GM19238 (cell line): ENCODE data around the gene ZBTB40.

Source experiments
- DNase-seq: peaks from one replicate; pipeline ENCODE4 v3.0.0; 2011; ENCODE audit warnings: low spot score; ENCODE audit not compliant: insufficient read length

ZBTB40 gene

DNA sequence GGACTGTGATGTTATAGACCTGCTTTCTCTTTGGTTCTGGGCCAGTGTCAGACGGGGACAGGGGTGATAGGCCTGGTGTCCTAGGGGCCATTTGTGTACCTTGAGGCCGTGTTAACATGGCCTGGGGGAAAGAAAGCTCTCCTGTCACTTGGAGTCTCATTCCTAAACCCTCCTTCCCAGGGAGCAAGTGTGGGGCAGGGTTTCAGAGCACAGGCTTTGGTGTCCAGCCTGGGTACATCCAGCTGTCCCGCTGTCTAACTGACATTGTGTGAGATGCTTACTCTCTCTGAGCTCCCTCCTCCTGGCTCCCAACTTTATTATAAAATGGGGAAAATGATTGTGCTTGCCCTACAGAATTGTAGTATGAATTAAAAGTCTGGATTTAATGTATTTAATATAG, 79.1 kb downstream of the ZBTB40 start:
- no peak for DNase-seq

DNA sequence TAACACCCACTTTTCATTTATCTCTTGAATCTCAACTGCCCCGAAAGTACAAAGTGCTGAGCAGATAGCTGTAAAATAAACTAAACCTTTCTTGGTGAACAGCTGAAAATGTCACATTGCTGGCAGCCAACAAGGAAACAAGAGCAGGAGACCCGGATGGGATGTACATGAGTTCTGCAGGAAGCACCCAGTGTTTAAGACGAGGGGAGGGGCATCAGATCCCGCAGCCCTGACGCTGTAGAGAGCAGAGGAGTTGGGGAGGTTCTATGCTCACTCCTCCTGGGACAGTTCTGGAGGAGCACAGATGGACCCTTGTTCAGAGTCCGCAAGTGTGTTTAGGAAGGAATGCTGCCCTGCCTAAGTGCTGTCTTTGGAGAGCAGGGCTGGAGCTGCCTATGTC, 79.6 kb downstream of the ZBTB40 start:
- no peak for DNase-seq

- no peak for DNase-seq
Measured at GRCh38 chr1:22533244-22533895, 81.7 kb downstream of the ZBTB40 start.

DNA sequence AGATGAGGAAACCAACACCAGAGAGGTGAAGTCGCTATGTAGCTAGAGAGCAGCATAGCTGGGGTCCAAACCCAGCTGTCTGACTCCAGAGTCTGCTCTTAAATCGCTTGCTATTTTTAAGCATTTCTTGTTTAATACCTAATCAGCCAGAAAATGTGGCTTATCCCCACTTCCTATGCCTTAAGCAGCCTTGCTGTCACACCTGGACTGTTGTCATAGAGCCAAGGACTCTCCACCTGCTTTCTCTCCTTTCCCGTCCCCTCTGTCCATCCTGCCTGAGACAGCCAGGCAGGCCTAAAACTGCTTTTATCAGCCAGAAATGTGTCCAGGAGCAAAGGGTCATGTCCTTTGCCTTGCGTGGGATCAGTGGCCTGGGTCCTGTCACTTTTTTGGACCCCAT, 83.3 kb downstream of the ZBTB40 start:
- DNase-seq, result no peak

- no peak for DNase-seq
Measured at GRCh38 chr1:22535399-22535798, 83.7 kb downstream of the ZBTB40 start.

- no peak for DNase-seq
Measured at GRCh38 chr1:22536506-22536905, 84.9 kb downstream of the ZBTB40 start.

- no peak for DNase-seq
Measured at GRCh38 chr1:22537441-22538139, 85.9 kb downstream of the ZBTB40 start.

- DNase-seq, result no peak
Measured at GRCh38 chr1:22539510-22540118, 88.0 kb downstream of the ZBTB40 start.

GRCh38 chr1:22540337-22540736, 88.7 kb downstream of the ZBTB40 start:
- DNase-seq, result no peak

DNA sequence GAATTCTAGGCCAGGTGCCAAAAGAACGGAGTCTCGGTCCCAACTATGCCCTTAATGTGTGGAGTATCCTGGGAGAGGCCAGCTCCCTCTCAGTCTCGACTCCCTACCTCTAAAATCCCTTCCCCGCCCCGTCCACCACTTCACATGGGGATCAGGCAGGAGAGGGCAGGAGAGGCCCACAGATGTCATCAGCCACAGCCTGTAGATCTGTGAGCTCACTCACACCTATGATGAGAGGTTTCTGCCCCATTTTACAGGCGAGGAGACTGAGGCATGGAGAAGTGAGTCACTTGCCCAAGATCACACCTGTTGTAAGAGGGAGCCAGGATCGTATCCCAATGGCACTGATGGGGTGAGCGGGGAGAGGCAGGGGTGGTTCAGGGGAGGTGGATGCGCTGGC, 91.2 kb downstream of the ZBTB40 start:
- DNase-seq, result no peak

DNA sequence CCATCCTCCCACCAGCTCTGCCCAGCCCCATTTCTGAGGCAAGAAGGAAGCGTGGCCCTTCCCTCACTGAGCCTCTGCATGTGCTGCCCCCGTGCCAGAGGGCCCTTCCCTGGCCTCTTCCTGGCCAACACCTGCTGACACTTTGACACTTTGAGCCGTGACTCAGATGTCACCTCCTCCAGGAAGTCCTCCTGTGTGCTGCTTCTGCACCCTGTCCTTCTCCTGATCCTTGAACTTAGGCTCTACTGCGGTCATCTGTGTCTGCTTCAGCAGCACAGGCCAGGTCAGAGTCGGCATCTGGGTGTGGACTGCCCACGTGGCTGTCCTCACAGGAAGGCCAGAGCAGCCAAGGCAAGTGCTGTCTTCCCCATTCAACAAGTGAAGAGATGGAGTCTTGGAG, 92.0 kb downstream of the ZBTB40 start:
- DNase-seq, result no peak

DNA sequence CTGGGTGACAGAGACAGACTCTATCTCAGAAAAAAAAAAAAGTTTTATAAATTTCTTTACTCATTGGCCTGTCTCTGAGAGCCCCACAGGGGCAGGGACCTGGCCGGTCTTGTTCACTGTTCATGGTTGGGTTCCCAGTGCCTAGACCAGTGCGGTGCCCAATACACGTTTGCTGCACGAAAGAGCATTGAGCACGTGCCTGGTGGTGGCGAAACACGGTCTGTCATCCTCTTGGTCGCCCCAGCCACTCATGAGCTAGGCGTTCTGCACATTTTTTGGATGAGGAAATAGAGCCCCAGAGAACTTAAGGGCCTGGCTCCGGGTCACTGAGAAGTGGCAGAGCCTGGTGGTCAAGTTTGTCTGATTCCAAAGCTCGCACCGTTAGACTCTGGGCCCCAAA, 93.0 kb downstream of the ZBTB40 start:
- no peak for DNase-seq

DNA sequence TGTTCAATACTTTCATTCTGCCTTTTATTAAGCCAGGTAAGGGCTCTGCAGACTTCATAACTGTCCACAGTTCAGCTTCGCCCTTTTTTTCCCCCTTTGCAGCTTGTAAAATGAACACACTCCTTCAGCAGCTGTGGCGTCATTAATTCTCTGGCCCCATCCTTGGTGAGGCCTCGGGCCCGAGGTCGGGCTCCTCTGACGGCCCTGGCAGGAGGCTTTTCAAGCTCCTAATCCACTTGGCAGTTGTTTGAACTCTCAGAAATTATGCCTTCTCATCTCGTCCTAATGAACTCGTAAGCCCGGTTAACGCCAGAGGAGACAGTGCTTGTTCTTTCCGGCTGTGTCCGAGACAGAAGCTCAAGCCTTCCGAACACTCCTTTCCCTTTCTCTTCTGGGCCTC, 93.5 kb downstream of the ZBTB40 start:
- no peak for DNase-seq

DNA sequence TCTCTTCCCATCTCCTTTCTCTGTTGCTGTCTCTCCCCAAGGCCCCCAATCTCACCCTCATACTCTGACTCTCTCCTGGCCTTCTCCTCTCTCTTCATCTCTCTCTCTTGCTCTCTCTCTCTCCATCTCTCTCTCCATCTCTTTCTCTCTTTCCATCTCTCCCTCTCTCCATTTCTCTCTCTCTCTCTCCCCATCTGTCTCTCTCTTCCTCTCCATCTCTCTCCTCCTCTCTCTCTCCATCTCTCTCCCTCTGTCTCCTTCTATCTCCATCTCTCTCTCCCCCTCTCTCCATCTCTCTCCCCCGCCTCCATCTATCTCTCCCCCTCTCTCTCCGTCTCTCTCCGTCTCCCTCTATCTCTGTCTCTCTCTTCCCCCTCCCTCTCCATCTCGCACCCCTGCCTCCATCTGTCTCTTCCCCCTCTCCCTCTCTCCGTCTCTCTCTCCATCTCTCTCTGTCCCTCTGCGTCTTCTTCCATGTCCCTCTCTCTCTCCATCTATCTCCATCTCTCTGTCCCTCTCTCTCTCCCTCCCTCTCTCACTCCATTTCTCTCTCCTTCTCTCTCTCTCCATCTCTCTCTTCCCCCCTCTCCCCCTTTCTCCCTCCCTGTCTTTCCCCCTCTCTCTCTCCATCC, 95.7 kb downstream of the ZBTB40 start:
- DNase-seq, result no peak

DNA sequence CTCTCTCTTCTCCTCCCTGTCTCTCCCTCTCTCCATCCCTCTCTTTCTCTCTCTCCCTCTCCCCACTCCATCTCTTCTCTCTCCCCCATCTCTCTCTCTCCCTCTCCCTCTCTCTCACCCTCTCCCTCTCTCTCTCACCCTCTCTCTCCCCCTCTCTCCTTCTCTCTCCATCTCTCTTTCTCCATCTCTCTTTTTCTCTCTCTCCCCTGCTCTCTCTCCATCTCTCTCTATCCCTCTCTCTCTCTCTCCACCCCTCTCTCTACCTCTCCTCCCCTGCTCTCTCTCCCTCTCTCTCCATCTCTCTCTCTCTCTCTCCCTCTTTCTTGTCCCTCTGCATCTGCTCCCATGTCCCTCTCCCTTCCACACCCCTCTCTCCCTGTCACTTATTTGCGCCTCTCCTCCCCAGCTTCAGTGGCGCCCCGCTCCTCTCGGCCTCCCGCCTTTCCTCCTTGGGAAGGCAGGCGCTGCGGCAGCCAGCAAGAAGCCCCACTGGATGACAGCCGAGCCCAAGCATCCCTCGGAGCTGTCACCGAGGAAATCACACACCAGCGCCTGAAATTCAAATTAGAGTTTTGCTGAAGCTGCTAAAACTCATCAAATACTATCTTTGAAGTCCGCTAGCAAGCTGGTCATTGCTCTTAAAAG, 96.3 kb downstream of the ZBTB40 start:
- no peak for DNase-seq

- DNase-seq, result no peak
Measured at GRCh38 chr1:22550021-22550420, 98.4 kb downstream of the ZBTB40 start.

GRCh38 chr1:22551591-22551990, 99.9 kb downstream of the ZBTB40 start:
- DNase-seq, result no peak

- no peak for DNase-seq
Measured at GRCh38 chr1:22552021-22552420, 100.4 kb downstream of the ZBTB40 start.

DNA sequence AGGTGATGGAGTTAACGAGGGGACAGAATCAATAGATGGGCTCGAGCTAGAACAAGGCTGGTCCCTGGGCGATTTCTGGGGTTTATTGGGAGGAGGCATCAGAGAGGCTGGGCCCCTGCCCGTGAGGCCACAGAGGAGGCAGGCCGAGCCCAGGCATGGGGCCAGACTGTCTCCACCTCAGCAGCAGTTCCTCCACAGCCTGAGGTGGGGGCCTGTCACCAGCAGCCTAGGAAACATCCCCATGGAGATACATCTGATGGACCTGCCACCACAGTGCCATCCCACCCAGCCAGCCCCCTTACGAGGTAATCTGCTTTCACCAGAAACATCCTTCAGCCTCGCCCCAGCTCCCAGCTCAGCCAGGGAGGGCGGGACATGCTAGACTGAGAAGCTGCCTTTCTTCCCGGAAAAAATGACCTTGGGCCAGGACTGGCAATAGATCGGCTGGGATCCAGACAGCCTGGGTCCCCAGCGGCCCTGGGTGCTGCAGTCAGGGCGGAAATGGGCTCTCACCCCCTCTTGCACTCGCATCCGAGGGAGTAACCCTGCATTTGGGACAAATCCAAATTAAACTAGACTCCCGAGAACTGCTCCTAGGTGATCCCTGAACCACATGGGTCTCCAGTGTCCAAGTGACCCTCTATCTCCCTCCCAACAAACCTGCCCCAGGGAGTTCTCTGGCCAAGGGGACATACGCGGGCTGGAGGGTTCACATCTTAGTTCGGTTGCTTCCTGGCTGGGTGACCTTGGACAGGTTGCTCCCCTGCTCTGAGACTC, 101.6 kb downstream of the ZBTB40 start:
- DNase-seq, result no peak

DNA sequence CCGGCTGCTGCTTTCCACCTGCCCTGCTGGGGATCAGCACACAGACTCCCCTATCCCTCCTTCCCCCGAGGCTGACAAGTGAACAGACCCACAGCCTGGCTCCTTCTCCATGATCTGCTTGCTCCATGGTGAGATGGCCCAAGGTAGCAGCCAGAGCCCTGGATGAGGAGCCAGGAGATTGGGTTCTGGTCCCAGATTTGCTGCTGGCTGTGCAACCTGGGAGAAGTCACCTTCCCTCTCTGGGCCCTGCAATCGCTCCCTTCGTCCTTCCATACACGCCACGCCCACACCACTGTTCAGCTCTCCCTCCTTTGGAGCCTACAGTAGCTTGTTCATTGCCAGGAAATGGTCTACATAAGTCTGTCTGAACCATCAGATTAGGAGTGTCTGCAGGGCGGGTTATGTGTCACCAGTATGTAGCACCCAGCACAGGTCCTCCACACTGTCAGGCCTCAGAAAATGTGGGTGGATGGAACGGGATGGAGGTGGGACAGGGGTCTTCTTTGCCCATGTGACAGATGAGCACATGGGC, 102.4 kb downstream of the ZBTB40 start:
- no peak for DNase-seq

GRCh38 chr1:22555371-22555656, 103.7 kb downstream of the ZBTB40 start:
- DNase-seq, result no peak
